ENCODE data around the gene ATXN1L. TPM values are rescaled to one million over a fixed set of nuclear protein-coding genes. Genes with fewer than 3 reads are reported as not detected.
A peak's percentile ranks its signal among the peaks of the same experiment; 100 is the strongest.

Gene ATXN1L
- total RNA-seq, 2 donors from 2014 or later = 17.0 to 33.0 TPM

GRCh38 chr16:71873199-71873598 lies 27.4 kb downstream of the ATXN1L start:
- Mint-ChIP-seq H3K27ac (peak overlapping the region; percentile 47 to 80), H3K9me3 (no peaks in the 10 kb centered on the region), H3K36me3 (peaks cover 0 to 7% of the 10 kb centered on the region in 2 donors)
- DNase-seq (ENCODE audit: low spot score in 2 of 2) (no peak), ATAC-seq (no peak)

DNA sequence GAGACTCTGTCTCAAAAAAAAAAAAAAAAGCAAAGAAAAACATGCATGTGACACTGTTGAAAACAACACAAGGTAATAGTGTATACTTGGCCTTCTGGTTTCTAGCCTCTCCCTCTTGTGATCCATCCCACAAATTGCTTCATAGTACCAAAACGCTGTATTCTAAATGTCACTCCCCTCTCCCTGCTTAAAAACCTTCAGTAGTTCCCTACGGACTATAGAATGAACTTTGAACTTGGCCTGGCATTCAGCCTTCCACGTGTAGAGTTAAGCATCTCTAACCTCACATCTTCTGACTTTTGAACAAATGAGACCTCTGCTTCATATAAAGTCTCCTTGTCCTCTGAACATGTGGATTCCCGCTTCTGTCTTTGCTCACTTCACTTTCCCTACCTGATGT lies 33.1 kb downstream of the ATXN1L start:
- Mint-ChIP-seq H3K27ac (no peak overlapping the region), H3K36me3 (peaks cover 4 to 7% of the 10 kb centered on the region in 2 donors), H3K9me3 (no peaks in the 10 kb centered on the region)
- ATAC-seq = no peak
- no peak for DNase-seq (ENCODE audit: low spot score in 2 of 2)

GRCh38 chr16:71880176-71880575 lies 34.4 kb downstream of the ATXN1L start:
- DNase-seq (ENCODE audit: low spot score in 2 of 2) (no peak), ATAC-seq (no peak)
- no peak overlapping the region for H3K27ac Mint-ChIP-seq
- H3K9me3 Mint-ChIP-seq = no peaks in the 10 kb centered on the region
- peaks cover 4 to 7% of the 10 kb centered on the region in 2 donors for H3K36me3 Mint-ChIP-seq

DNA sequence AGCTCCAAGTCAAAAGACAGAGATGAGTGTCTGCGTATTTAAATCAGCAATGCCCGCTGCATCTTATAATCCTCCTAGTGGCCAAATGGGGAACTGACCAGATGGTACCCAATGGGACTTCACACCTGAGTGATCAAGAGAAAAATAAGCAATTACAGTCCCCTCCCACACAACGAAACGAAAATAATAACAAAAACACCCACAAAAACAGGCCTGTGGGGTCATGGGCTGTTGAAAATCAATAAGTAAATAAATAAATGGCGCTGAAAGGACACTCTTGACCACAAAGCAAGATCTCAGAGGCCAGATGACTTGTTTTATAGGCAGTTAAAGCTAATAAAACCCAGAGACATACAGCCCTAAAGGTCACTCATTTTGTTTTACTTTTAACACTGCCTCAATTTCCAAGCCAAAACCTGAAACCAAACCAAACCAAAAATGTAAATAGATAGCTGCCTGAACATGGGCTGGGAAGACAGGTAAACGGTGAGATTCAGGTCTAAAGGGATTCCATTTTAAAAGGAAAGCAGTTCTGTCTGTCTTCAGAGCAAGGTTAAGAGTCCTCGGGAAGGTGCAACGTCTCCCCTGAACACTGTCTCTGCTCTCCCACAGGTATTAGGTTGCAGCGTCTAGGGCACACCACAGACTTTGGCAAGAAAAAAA lies 36.9 kb downstream of the ATXN1L start:
- peak overlapping the region; percentile 53 to 78 for H3K27ac Mint-ChIP-seq
- no peaks in the 10 kb centered on the region for H3K9me3 Mint-ChIP-seq
- peaks cover 4 to 7% of the 10 kb centered on the region in 2 donors for H3K36me3 Mint-ChIP-seq
- peak; percentile 23 to 55 for ATAC-seq
- DNase-seq (ENCODE audit: low spot score in 2 of 2) = peak in 1 of 2 donors; percentile 90

GRCh38 chr16:71883168-71883848 lies 37.5 kb downstream of the ATXN1L start:
- DNase-seq (ENCODE audit: low spot score in 2 of 2) (peak in 1 of 2 donors; percentile 42), ATAC-seq (peak; percentile 21 to 40)
- peak overlapping the region in 1 of 2 donors; percentile 78 for H3K27ac Mint-ChIP-seq
- peaks cover 4 to 7% of the 10 kb centered on the region in 2 donors for H3K36me3 Mint-ChIP-seq
- no peaks in the 10 kb centered on the region for H3K9me3 Mint-ChIP-seq

- H3K9me3 Mint-ChIP-seq = no peaks in the 10 kb centered on the region
Observed at GRCh38 chr16:71883849-71884638, 38.3 kb downstream of the ATXN1L start, which contains the start of gene ZNF821. Gene ZNF821, minus strand, starts transcription at chr16:71884182. Its CDS starts 4,236 bp downstream, at chr16:71879946.

GRCh38 chr16:71885261-71885650 lies 39.5 kb downstream of the ATXN1L start:
- H3K36me3 Mint-ChIP-seq = peaks cover 0 to 4% of the 10 kb centered on the region in 2 donors
- no peak for DNase-seq (ENCODE audit: low spot score in 2 of 2)
- ATAC-seq = no peak
- H3K27ac Mint-ChIP-seq = peak overlapping the region in 1 of 2 donors; percentile 46
- H3K9me3 Mint-ChIP-seq = no peaks in the 10 kb centered on the region

More at GRCh38 chr16:71883849-71884638, 38.3 kb downstream of the ATXN1L start, which contains the start of gene ZNF821:
- Mint-ChIP-seq H3K36me3 (peaks cover 4% of the 10 kb centered on the region in 2 donors), H3K27ac (peak within 1 kb of the TSS; percentile 89 to 93)
- ATAC-seq (peak; percentile 76 to 81), DNase-seq (ENCODE audit: low spot score in 2 of 2) (peak; percentile 83 to 86)

DNA sequence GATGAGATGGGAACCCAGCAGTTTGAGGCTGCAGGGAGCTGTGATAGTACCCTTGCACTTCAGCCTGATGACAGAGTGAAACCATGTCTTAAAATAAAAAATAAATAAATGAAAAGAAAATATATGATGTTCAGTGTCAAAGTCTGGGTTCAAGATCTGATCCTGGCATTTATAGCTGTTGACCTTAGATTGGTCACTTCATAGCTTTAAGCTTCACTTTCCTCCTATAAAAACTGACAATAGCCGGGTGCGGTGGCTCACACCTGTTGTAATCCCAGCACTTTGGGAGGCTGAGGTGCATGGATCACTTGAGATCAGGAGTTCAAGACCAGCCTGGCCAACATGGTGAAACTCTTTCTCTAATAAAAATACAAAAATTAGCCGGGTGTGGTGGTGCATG lies 43.4 kb downstream of the ATXN1L start:
- no peak for ATAC-seq
- Mint-ChIP-seq H3K27ac (no peak overlapping the region), H3K9me3 (no peaks in the 10 kb centered on the region)

DNA sequence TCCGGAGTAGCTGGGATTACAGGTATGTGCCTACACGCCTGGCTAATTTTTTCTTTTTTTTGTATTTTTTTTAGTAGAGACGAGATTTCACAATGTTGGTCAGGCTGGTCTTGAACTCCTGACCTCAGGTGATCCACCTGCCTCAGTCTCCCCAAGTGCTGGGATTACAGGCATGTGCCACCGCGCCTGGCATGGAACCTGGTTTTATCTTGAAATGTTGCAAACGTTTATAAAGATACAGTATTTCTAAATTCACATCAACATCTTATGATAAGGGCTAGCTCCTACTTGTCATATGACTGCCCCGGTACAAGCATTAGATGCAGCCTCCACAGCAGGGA lies 48.1 kb downstream of the ATXN1L start:
- H3K36me3 Mint-ChIP-seq = peaks cover 5 to 23% of the 10 kb centered on the region in 2 donors
- no peaks in the 10 kb centered on the region for H3K9me3 Mint-ChIP-seq
- peak overlapping the region; percentile 73 to 97 for H3K27ac Mint-ChIP-seq
- no peak for ATAC-seq
- no peak for DNase-seq (ENCODE audit: low spot score in 2 of 2)

More for the DNA sequence above, 43.4 kb downstream of the ATXN1L start:
- no peak for DNase-seq (ENCODE audit: low spot score in 2 of 2)
- H3K36me3 Mint-ChIP-seq = no peaks in the 10 kb centered on the region

DNA sequence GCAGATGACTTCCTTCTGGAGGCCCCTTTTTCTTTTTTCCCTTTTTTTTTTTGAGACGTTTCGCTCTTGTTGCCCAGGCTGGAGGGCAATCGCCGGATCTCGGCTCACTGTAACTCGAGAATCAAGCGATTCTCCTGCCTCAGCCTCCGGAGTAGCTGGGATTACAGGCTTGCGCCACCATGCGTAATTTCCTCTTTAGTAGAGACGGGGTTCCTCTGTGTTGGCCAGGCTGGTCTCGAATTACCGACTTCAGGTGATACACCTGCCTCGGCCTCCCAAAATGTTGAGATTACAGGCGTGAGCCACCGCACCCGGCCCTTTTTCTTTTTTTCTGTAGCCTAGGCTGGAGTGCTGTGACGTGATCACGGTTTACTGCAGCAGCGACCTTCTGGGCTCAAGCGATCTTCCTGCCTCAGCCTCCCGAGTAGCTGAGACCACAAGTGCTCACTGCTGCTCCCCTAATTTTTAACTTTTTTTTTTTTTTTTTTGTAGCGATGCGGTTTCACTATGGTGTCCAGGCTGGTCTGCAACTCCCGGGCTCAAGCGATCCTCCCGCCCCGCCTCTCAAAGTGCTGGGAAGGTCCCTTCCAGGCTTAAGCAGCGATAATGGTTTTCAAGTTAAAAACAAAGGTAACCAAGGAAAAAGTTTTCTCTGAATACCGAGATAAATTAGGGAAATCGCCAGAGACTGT lies 48.6 kb downstream of the ATXN1L start:
- no peaks in the 10 kb centered on the region for H3K9me3 Mint-ChIP-seq
- H3K27ac Mint-ChIP-seq = peak overlapping the region; percentile 73 to 97
- DNase-seq (ENCODE audit: low spot score in 2 of 2) (peak; percentile 29 to 65), ATAC-seq (peak; percentile 6 to 32)
- peaks cover 5 to 23% of the 10 kb centered on the region in 2 donors for H3K36me3 Mint-ChIP-seq

DNA sequence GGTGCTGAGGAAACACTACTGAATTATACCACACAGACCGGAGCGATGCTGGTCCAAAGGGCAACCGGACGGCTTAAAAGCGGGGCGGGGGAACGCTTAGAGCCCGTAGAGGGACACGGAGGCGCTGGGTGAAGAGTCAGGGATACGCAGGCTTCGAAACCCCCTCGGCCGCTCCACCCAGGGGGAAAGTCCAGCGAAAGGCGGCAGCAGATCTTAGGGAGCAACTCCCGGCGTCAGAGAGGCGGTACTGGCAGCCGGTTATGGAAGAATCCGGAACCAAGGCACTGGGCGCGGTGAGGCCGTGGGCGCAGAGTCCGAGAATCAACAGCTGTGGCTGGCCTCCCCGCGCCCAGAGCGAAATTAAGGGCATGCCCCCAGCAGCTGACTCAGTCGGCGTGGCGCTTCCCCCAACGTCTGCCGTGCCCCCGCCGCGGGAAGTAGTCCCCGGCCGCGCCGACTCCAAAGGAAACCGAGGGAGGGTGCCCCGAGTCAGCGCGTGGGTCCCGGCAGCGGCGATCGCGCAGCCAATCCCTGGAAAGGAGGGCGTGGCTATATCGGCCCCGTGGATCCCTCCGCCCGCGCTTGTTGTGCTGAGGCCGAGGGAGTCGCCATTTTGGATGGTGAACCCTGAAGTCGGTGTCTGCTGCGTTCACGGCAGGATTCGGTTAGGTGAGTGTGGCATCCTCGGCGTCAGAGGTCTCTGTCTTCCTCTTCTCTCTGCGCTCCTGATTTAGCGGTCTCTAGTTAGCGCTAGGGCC lies 49.3 kb downstream of the ATXN1L start, which contains the start of gene IST1:
Gene IST1 (plus strand): TSS at position 611 of the 758 bp plus-strand sequence. CDS start 20,110 bp downstream, outside the sequence.
- peak; percentile 98 to 99 for DNase-seq (ENCODE audit: low spot score in 2 of 2)
- H3K27ac Mint-ChIP-seq = peak within 1 kb of the TSS; percentile 97
- H3K36me3 Mint-ChIP-seq = peaks cover 5 to 23% of the 10 kb centered on the region in 2 donors
- H3K9me3 Mint-ChIP-seq = no peaks in the 10 kb centered on the region
- ATAC-seq = peak; percentile 88 to 95

DNA sequence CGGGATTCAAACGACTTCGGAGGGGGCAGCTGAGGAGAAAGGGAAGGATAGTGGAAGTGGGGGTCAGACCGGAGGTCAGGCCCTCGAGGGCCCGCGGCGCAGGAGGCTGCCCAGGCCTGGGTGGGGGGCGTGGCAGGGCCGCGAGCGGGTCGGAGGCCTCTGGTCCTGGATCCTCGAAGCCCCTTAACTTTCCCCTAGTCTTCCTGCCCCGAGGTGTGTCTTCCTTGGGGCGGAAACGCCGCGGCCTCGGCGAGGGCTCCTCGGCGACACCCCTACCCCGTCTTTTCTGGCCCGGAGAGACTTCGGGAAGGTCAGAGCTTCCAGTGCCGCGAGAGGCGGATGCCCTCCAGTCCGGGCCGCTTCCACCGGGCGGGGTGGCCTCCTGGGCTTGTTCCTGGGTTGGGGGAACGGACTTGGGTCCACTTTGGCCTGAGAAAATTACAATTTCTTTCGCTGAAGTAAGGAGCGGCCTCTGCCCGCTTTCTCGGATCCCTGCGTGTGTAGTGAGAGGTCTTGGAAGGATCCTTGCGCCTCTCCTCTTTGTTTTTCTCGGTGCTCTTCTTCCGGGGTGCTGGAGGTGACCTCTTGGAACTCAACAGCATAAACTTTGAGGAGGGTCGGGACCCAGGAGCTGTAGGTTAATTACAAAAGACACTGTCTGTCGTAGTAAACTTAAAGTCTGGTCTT lies 50.0 kb downstream of the ATXN1L start:
- DNase-seq (ENCODE audit: low spot score in 2 of 2) (no peak), ATAC-seq (peak; percentile 16 to 46)
- Mint-ChIP-seq H3K9me3 (no peaks in the 10 kb centered on the region), H3K27ac (peak overlapping the region; percentile 97), H3K36me3 (peaks cover 5 to 23% of the 10 kb centered on the region in 2 donors)

GRCh38 chr16:71896764-71897368 lies 51.1 kb downstream of the ATXN1L start:
- peak overlapping the region; percentile 97 for H3K27ac Mint-ChIP-seq
- H3K9me3 Mint-ChIP-seq = no peaks in the 10 kb centered on the region
- peaks cover 5 to 23% of the 10 kb centered on the region in 2 donors for H3K36me3 Mint-ChIP-seq
- no peak for DNase-seq (ENCODE audit: low spot score in 2 of 2)
- ATAC-seq = no peak

- DNase-seq (ENCODE audit: low spot score in 2 of 2) = no peak
- no peaks in the 10 kb centered on the region for H3K9me3 Mint-ChIP-seq
- H3K27ac Mint-ChIP-seq = peak overlapping the region in 1 of 2 donors; percentile 90
- no peak for ATAC-seq
- H3K36me3 Mint-ChIP-seq = peaks cover 5 to 30% of the 10 kb centered on the region in 2 donors
Observed at GRCh38 chr16:71899171-71899570, 53.4 kb downstream of the ATXN1L start.
